GM19372 (cell line): ENCODE data around the gene CREB3L2.

ENCODE experiments used
- ATAC-seq: cut with Tn5 transposase; IDR thresholded peaks from one replicate; pipeline ENCODE4 v1.9.1; 2021; ENCODE audit warnings: mild to moderate bottlenecking, low read depth, moderate library complexity; ENCODE audit not compliant: unreplicated experiment

CREB3L2 gene

GRCh38 chr7:137953665-137954470 is 48.0 kb downstream of the CREB3L2 start:
- no peak for ATAC-seq

DNA sequence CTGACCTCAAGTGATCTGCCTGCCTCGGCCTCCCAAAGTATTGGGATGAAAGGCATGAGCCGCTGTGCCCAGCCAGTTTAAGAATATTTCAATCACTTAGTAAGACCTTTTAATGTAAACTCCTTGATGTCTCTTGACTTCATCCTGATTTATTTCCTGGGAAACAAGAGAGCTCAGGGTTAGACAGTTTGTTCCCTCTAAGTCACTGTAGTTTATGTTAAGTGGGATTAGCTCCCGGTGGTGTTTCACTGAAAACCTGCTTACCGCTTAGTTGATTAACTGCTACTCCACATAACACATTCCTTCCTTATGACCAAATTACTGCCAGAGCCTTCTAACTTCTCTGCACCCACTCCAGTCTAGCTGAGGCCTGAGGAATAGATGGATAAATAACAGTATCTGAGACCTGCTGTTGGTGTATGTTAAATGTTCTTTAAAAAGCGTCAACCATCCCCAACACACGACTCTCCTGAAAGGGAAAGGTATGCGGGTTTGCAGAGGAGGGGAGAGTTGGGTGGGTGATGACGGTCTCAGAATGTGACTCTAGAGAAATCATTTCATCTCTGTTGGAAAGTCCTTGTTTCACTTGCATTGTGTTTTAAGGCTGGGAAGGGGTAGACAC is 48.7 kb downstream of the CREB3L2 start:
- no peak for ATAC-seq

DNA sequence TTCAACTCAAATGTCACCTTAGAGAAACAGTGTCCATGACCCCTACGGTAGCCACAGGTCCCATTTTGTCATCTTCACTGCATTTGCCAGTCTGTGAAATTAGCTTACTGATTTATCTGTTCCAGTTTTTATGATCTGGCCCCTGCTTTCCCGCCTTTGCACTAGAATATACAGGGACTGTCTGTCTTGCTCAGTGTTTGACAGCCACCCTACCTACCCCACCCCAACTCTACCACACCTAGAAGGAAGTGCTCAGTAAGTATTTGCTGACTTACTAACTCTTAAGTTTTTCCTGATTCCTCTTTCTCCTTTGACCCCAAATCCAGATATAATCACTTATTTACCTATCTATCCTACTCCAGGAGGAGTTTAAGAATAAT is 49.5 kb downstream of the CREB3L2 start:
- no peak for ATAC-seq

DNA sequence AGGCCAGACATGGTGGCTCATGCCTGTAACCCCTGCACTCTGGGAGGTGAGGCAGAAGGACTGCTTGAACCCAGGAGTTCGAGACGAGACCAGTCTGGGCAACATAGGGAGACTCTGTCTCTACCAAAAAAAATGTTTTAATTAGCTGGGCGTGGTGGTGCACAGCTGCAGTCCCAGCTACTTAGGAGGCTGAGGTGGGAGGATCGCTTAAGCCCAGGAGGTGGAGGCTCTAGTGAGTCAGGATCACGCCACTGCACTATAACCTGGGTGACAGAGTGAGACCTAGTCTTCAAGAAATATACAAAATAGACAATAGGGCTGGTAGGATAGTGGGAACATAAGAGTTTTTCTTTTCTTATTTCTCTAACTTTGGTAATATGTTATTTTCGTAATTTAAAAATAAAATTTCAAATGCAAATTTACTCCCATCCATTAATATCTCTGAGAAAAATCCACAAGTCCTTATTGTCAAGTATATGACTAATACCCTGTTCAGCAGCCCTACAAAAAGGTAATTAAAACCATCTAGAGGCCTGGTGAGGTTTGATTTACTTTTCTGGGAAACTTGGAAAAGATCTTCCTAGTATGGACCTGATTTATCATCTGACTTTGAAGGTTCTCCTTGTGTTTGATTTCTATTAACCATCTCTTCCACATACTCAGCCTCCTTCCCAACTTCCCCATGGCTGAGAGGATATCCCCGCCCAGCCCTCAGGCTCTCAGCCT is 50.0 kb downstream of the CREB3L2 start:
- no peak for ATAC-seq

DNA sequence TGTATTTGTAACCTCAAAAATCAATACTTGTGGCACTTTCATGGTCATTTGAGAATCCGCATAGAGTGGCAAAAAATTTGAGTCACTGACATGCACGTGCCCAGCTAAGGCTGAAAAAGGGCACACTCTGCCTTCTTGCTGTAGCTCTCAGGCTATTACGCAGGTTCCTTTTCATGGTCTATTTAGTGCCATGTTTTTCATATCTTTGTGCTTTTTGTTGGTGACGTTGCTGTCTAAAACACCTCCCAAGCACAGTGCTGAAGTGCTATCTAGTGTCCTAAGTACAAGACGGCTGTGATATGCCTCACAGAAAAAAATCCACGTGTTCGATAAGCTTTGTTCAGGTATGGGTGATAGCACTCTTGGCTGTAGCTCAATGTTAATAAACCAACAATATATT is 50.9 kb downstream of the CREB3L2 start:
- no peak for ATAC-seq

GRCh38 chr7:137950263-137950621 is 51.6 kb downstream of the CREB3L2 start:
- ATAC-seq = no peak

DNA sequence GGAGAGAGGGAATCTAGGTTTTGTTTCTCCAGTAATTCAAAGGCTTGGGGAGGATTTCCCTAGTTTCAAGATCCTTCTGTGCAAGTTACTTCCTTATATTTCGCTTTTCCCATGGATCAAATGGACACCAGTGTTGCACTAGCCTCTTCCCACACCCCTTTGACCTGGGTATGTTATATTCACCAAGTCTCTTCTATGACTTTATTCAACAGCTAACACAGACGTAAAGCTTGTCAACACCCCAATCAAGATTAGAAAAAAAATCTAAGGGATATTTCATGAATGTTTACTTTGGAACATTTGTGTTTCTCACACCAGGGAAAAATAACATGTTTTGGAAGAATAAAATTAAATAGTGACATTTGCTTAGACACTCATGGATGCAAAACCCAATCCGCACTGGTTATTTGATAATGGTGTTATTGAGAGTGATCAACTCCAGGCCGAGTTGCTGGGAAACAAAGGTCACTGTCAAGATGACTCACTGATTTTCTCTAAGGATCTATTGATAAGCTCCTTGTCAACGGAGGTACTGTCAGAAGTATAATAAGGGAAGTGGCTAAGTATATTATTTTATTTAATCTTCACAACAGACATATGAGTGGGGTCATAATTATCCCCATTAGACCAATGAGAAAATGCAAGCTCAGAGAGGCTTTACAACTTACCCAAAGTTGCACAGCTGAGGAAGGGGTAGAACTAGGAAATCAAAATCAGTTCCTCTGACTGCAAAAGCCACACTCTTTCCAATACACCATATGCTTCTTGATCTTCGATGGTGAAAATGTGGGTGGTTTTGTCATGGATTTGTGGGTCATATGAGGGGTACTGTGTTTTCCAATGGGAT is 52.2 kb downstream of the CREB3L2 start:
- ATAC-seq = no peak

DNA sequence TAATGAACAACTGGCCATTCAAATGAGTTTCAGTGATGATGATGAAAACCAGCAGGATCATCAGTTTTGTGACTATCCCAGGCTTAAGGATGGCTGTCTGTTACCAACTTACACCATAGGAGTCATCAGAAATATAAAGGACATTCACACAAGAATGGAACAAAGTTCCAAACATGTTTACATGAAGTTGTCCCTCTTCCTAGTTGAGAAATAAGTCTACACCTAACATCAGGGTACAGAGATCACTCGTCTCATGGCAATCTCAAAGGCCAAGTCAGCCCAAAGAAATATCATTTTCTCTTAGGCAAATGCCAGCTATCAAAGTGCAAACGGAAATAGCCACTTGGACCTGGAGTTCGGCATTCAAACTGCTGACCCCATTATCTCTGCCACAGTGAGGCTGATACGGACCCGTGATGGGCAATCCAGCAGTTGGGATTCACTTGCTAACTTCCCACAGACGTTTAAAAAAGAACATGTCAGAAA is 53.0 kb downstream of the CREB3L2 start:
- ATAC-seq = no peak

DNA sequence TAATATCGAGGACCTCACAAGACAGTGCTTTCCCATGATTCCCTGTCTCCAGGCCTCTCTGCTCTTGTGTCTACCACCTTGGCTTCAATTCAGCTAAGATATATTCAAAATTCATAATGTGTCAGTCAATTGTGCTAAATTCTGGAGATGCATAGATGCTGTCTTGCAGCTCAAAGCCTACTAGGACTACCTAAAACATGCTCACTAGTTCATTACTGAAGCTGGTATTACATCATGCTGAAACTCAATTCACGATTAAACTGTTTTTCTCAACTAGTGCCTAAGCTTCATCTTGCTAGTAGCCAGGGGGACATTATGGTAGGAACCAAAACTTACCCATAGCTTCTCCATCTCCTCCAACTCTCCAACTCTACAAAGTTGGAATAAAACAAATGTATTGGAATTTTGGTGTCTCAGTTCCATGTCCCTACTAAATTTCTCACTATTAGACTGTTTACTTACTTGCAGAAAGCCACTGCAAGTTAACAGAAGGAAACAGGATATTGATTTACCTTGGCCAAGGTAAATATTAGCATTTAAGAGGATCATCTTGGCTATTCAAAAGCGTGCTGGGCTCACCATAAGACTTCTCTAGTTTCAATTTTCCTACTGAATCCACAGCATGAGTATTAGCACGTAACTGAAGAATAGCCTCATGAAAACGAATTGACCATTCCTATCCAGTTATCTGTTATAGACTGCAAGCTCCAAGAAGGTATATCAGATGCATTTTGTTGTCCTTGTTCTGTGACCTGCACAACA is 53.6 kb downstream of the CREB3L2 start:
- ATAC-seq = no peak

- no peak for ATAC-seq
Observed at GRCh38 chr7:137947046-137947445, 54.8 kb downstream of the CREB3L2 start.

- ATAC-seq = no peak
Observed at GRCh38 chr7:137946011-137946410, 55.9 kb downstream of the CREB3L2 start.

DNA sequence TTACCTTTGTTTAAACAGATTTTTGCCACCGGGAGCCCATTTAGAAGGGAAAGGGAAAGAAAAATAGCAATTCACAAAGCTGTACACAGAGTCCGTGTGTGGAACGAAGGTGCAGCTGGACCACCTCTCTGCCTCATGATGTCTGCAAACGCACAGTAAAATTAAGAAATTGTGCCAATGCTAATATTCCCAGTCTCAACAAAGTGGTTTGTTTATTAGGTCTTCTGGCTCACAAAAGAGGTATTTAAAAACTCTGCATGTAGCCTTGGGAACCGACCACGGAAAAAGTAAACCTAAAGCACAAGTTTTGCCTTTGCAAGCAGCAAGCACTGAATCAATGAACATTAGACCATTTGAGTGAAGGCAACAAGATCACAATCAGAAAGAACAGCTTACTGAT is 57.7 kb downstream of the CREB3L2 start:
- ATAC-seq = no peak

DNA sequence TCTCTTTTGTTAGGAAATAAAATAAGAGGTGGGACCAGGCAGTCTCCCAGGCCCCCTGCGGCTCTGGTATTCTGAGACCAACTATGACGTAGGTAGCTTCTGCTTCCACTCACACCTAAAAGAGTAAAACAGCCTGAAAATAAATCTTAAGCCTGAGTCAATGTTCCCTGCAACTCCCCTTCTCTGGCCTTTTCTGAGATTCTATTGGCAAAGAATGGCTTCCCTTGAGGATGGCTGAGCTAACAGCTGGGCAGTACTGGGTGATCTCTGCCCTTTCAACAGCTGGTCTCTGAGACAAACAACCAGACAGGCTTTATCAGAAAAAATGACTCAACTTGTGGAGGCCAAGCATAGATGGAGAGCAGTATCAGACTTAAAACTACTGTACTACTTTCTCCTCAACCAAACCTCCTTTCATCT is 58.7 kb downstream of the CREB3L2 start:
- no peak for ATAC-seq

DNA sequence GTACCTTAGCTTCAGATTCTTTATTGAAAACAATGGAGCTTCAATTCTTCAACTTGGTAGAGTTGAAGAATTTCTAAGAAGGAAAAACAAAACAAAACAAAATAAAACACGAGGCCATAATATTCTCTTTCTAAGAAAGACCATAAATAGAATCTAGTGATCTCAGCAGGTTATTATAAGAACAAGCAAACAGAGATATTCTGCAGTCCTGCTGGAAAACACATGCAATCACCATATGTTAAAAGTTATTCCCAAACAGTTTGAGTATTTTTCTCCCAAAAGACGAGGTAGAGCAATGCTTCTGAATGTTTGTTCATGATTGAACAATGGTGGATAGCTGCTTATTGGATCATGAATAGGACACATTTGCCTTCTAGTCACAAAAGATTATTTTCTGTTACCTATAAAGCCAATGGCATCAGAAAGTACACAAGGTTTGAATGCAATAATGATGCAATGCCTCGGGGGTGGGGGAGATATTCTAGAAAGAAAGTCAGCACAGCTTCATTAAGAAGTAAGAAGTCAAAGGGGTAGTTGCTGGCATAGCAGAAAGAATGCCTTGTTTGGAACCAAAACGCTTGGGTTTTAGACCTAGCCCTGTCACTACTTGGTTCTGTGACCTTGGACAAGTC is 59.3 kb downstream of the CREB3L2 start:
- ATAC-seq = no peak

GRCh38 chr7:137940656-137941518 is 61.0 kb downstream of the CREB3L2 start:
- ATAC-seq = no peak

DNA sequence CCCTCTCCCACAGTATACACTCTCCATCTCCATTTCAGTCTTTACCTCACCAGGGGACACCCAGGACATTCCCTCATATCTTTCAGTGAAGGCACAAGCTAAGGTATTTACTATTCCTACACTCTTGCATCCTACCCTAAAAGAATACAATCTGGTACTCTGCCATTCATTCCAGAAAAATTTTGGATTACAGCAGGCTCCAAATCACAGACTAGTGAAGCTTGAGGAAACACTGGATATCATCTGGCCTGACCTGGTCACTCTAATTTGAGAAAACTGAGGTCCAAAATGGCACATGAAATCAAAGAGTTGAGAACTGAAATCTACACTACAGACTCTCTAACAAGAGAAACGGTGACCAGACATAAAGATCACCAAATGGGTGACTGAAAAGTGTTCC is 61.7 kb downstream of the CREB3L2 start:
- no peak for ATAC-seq

- ATAC-seq = no peak
Observed at GRCh38 chr7:137937202-137937560, 64.7 kb downstream of the CREB3L2 start.

DNA sequence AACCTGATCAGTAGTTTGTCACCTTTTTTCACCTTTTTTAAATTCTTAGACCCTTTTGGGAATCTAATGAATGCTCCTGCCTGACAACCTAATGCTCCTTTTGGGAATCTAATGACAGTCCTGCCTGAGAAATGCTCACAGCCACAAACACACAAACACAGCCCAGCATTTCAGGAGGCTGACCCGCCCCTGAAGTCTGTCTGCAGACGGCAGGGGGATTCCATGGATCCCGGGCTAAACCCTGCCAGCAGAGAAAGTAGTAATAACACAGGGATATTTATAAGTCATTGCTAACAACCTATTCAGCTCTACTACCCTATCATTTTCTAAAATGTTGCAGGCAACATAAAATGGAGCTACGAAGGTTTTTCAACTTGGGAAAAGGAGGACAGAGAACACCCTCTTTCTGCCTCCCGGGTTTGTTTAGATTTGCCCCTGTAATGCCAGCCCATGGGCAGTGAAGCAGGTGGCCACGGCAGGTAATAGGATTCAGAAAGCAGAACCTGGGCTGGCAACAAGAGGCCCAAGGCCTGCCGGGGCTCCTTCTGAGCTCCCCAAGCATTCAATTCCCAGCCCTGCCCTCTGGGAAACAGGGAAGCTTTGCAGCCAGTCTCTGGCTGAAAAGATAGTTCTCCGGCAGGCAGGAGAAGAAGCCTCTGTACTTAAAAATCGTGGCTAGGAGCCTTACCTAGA is 65.2 kb downstream of the CREB3L2 start:
- no peak for ATAC-seq
